GM12873 (cell line): Measurements from ENCODE around the gene FAS.

ENCODE experiments used
- TF ChIP-seq, protein P1 (sequence below): IDR thresholded peaks from 2 replicates; pipeline ENCODE4 v1.5.1; 2012; ENCODE audit warnings: low read depth, mild to moderate bottlenecking, moderate library complexity, low read length, control low read depth; ENCODE audit not compliant: insufficient read depth; ENCODE audit errors: missing control alignments

Gene FAS

DNA sequence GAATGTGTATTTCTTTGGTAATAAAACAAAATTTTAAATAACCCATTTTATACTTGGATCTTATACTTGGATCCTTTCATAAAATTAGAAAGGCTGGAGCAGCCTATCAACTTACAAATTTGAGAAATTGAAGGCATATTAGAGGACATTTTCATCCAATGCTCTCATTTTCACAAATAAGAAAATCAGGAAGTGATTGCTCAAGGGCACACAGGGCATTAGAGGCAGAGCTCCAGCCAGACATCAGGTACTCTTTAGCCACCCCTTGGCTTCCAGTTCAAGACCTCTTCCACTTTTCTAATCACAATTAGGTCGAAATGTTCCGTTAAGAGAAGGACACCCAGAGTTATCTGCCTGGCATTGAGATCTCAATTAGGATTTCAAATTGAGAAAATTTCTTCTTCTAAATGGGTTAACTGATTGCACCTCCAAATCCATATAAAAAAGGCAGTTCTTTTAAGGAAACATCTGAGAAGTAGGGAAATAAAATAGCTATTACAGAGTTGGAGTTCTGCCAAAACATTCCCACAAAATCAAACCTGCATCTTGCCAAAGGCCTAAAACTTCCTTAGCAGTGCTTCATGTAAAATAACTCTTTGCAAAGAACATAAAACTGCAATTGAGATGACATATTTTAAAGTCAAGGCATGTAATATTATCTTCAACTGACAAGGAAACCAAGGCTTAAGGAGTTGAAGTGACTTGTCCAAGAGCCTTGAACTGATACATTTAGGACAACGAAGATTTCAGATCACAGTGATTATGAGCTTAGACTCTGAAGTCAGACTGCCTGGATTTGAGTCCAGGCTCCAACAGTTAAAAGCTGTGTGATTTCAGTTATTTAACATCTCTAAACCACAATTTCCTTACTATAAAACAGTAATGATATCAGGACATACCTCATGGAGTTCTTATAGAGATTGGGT is 40.4 kb upstream of the FAS start:
- TF ChIP-seq, protein P1, sequence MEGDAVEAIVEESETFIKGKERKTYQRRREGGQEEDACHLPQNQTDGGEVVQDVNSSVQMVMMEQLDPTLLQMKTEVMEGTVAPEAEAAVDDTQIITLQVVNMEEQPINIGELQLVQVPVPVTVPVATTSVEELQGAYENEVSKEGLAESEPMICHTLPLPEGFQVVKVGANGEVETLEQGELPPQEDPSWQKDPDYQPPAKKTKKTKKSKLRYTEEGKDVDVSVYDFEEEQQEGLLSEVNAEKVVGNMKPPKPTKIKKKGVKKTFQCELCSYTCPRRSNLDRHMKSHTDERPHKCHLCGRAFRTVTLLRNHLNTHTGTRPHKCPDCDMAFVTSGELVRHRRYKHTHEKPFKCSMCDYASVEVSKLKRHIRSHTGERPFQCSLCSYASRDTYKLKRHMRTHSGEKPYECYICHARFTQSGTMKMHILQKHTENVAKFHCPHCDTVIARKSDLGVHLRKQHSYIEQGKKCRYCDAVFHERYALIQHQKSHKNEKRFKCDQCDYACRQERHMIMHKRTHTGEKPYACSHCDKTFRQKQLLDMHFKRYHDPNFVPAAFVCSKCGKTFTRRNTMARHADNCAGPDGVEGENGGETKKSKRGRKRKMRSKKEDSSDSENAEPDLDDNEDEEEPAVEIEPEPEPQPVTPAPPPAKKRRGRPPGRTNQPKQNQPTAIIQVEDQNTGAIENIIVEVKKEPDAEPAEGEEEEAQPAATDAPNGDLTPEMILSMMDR = no peak

DNA sequence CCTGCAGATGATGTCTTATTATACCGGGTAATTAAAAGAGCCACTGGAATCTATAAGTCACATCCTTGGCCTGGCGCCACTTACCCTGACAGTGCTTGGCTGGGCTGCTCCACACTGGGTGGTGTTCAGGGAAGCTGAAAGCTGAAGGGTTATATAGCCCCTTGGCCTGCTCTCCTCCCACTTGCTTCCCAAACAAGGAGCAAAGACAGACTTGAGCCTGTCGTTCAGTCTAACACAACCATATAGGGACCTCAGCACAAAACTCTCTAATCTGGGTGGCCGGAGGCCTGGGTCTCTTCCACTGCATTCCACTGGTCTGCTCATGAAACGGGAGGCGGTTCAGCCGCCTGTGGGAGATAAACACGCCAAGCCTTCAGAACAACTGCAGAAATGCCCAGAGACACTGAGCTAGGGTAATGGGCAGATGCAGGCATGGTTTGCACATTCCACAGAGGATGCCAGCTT is 37.9 kb upstream of the FAS start, which contains the start of gene ACTA2:
TSS of gene ACTA2 (minus strand) at position 127 of the 465 bp plus-strand sequence. CDS start 3,843 bp downstream, outside the sequence.
- TF ChIP-seq, protein P1 = no peak

DNA sequence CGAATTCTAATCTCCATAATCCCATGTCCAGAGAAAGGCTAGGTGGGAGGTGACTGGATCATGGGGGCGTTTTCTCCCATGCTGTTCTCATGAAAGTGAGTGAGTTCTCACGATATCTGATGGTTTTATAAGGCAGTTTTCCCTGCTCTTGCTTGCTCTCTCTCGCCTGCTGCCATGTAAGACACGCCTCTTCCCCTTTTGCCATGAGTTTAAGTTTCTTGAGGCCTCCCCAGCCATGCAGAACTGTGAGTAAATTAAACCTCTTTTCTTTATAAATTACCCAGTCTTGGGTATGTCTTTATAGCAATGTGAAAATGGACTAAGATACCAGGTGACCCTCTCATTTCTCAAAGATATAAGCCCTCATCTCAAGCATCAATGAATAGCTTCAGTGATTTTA is 36.9 kb upstream of the FAS start:
- TF ChIP-seq, protein P1 = no peak

DNA sequence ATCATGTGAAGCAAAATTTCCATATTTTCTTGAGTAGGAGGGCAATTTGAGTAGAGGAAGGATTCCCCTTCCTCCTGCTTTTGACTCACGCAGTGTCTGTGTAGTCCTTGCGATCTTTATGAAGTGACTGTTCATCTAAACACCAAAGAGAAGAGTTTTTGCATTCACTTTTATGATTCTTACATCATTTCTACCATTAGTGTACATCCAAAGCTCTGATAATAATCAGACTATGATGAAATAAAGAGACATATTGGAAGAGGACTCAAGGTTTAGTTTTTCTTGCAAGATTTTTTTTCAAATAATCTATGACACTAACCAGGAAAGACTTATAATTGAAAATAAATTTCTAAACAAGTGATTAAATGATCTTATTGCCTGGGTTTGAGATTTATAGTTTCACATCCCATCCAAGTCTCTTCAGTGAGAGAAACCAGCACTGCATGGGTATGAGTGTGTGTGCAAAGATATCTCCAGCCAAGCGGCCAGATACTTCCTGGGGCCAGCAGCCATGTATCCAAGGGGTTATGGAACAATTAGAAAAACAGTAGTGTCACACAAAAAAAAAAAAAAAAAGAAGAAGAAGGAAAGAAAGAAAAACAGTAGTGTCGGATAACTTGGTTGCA is 36.0 kb upstream of the FAS start:
- TF ChIP-seq, protein P1 = no peak

DNA sequence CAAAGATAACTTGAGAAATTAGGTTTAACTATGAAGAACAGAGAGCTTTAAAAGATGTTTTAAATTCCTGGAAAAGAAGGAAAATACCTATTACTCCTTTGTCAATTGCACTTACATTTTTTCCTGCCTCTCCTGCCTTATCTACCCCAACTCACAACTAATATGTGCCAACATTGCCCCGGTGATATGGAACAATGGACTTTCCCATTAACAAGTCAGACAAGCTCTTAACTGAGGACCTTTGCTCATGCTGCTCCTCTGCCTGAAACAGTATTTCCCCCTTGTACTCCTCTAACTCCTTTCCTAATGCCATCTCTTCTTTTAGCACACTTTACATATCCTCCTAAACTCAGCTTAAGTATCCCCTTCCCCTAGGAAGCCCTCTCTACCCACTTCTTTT is 33.2 kb upstream of the FAS start:
- TF ChIP-seq, protein P1 = no peak

DNA sequence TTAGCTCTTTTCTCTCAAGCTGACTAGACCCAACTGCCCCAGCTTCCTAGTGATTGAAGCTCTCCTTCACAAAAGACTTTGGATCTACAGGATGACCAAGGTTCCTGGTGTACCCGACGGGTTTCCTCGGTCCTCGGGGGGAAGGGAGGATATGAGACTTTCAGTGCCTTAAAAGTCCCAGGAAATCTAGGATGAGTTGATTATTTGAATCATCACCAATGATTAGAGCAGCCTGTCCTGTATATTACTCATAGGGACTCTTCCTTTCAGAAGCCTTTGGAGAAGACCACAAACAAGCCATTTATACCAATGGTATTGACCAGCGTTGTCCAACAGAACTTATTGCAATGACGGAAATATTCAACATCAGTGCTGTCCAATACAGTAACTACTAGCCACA is 31.9 kb upstream of the FAS start:
- TF ChIP-seq, protein P1 = no peak

DNA sequence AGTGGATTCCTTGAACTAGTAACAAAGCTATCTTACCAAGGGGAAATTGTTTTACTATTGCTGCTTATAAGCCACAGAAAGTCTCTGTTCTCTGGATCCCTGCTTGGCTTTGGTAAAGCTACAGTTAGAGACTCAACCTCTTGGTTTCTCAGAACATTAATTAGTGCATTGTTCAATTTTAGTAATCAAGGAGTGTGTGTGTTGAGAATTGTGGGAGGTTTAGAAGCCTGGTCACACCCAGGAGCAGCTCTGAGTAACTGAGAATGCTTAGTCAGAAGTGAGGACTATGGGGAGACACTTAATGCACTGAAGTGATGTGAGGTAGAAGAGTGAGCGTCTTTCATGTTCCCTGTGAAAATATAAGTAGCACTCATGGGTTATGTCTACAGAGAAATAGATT is 29.8 kb upstream of the FAS start:
- TF ChIP-seq, protein P1 = no peak
